Testis (tissue), 3 donors: ENCODE results near the gene OXA1L. TPM values are rescaled to one million over a fixed set of nuclear protein-coding genes. Genes with fewer than 3 reads are reported as not detected.

Experiments used
- DNase-seq: peaks from one replicate; pipeline ENCODE4 v3.0.0-alpha.2; 2019
- H3K27ac ChIP-seq, 2 donors: fragments of 200-600 bp; sonication (generic); one replicate each; pipeline ENCODE4 v1.5.1; 2019
- H3K27me3 ChIP-seq: fragments of 200-600 bp; sonication (generic); one replicate; pipeline ENCODE4 v1.5.1; 2019
- H3K36me3 ChIP-seq: fragments of 200-600 bp; sonication (generic); one replicate; pipeline ENCODE4 v1.5.1; 2017; ENCODE audit warnings: low read depth; ENCODE audit errors: missing control alignments
- H3K4me1 ChIP-seq: fragments of 200-600 bp; sonication (generic); one replicate; pipeline ENCODE4 v1.5.1; 2019
- H3K4me3 ChIP-seq, 2 donors: fragments of 200-600 bp; sonication (generic); one replicate each; pipeline ENCODE4 v1.5.1; 2017 to 2019
- H3K9me3 ChIP-seq: fragments of 200-600 bp; sonication (generic); one replicate; pipeline ENCODE4 v1.5.1; 2017
- POLR2A ChIP-seq: fragments of 450-650 bp; IDR thresholded peaks from one replicate; pipeline ENCODE4 v1.6.1; 2017; ENCODE audit warnings: antibody characterized with exemption, mild to moderate bottlenecking, moderate library complexity
- WGBS, 2 donors: methylation state at CpG; one replicate each; pipeline ENCODE4 v1.1.5; 2018; 5-methylcytosine and 5-hydroxymethylcytosine counted together
- intact Hi-C: fragments of 100-400 bp; cut with DNase I; formaldehyde crosslinking; loops from one replicate; pipeline ENCODE4 v1.15.1; 2023; ENCODE audit warnings: low total_unique reads
- polyA plus RNA-seq: library from polyadenylated mRNA; stranded (reverse); fragments of 350-450 nt; fragmentation: Illumina TruSeq; extraction: RNeasy Lipid Tissue Mini Kit (QIAGEN cat#74804); gene quantifications from one replicate; pipeline ENCODE4 v1.2.3, GENCODE V29; 2014; ENCODE audit warnings: low read depth, low replicate concordance; ENCODE audit not compliant: insufficient read depth
- total RNA-seq, 2 donors: library from RNA; depleted of rRNA; stranded (reverse); fragments of >200 nt; gene quantifications; one replicate each; pipeline ENCODE4 v1.2.3, GENCODE V29; 2016
- TF ChIP-seq, protein P1 (sequence below), 3 experiments: fragments of 450-650 bp in 2 of 3; fragments of 200-600 bp in 1 of 3; sonication (generic) in 1 of 3; IDR thresholded peaks; one replicate each; pipeline ENCODE4 v1.5.1; 2016 to 2019; ENCODE audit warnings: antibody characterized with exemption in 3 of 3, mild to moderate bottlenecking in 2 of 3, moderate library complexity in 1 of 3

OXA1L gene
- total and polyA plus RNA-seq, 3 donors from 2014 or later, result 61.7 to 79.8 (median 76.8) TPM

DNA sequence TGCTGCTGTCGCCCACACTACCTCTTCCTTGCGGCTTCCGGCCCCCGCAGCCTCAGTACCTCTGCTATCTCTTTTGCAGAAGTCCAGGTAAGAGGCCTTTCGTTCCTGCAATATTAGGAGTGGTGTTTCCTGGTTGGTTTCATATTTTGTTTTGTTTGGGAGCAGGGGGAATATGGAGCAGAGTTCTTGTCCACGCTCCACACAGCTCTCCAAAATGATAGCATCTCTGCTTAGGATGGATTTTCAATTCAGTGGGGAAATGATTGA is 768 bp downstream of the OXA1L start:
- WGBS, 2 donors, result 0 to 1% methylated on average over 5 to 6 of the region's 6 CpGs
- Histone ChIP-seq H3K9me3 (no peaks in the 10 kb centered on the region), H3K36me3 (no peaks in the 10 kb centered on the region), H3K4me3 (peak overlapping the region; percentile 78 to 89), H3K27me3 (no peaks in the 10 kb centered on the region), H3K27ac (peak overlapping the region in 1 of 2 donors; percentile 88), H3K4me1 (peaks cover 12% of the 10 kb centered on the region)
- DNase-seq, result no peak
- intact Hi-C loops, result no loop called here
- TF ChIP-seq, protein P1, sequence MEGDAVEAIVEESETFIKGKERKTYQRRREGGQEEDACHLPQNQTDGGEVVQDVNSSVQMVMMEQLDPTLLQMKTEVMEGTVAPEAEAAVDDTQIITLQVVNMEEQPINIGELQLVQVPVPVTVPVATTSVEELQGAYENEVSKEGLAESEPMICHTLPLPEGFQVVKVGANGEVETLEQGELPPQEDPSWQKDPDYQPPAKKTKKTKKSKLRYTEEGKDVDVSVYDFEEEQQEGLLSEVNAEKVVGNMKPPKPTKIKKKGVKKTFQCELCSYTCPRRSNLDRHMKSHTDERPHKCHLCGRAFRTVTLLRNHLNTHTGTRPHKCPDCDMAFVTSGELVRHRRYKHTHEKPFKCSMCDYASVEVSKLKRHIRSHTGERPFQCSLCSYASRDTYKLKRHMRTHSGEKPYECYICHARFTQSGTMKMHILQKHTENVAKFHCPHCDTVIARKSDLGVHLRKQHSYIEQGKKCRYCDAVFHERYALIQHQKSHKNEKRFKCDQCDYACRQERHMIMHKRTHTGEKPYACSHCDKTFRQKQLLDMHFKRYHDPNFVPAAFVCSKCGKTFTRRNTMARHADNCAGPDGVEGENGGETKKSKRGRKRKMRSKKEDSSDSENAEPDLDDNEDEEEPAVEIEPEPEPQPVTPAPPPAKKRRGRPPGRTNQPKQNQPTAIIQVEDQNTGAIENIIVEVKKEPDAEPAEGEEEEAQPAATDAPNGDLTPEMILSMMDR (IDR thresholded peaks at IDR 0.05), result no peak
- no peak for TF ChIP-seq POLR2A

- no peaks in the 10 kb centered on the region for H3K36me3 ChIP-seq
- no peak for DNase-seq
- no peak for TF ChIP-seq POLR2A
- WGBS, 2 donors, result 93% methylated on average over 4 of the region's 4 CpGs
- H3K9me3 ChIP-seq, result no peaks in the 10 kb centered on the region
- no peak overlapping the region for H3K27ac ChIP-seq
- intact Hi-C loops, result no loop called here
- no peak overlapping the region for H3K4me3 ChIP-seq
- peaks cover 12% of the 10 kb centered on the region for H3K4me1 ChIP-seq
- no peaks in the 10 kb centered on the region for H3K27me3 ChIP-seq
These were observed 2.5 kb downstream of the OXA1L start for GRCh38 chr14:22768947-22769346.

- no peaks in the 10 kb centered on the region for H3K27me3 ChIP-seq
- WGBS, 2 donors, result 80 to 91% methylated on average over 2 of the region's 2 CpGs
- H3K4me1 ChIP-seq, result peaks cover 12% of the 10 kb centered on the region
- H3K36me3 ChIP-seq, result no peaks in the 10 kb centered on the region
- H3K4me3 ChIP-seq, result no peak overlapping the region
- TF ChIP-seq POLR2A, result no peak
- TF ChIP-seq, protein P1 (IDR thresholded peaks at IDR 0.05), result no peak
- no peaks in the 10 kb centered on the region for H3K9me3 ChIP-seq
- DNase-seq, result no peak
- intact Hi-C loops, result no loop called here
- no peak overlapping the region for H3K27ac ChIP-seq
These were observed 2.9 kb downstream of the OXA1L start for GRCh38 chr14:22769369-22769768.

GRCh38 chr14:22770481-22771187 is 4.1 kb downstream of the OXA1L start:
- no peaks in the 10 kb centered on the region for H3K36me3 ChIP-seq
- H3K27ac ChIP-seq, result no peak overlapping the region
- TF ChIP-seq POLR2A, result no peak
- TF ChIP-seq, protein P1 (IDR thresholded peaks at IDR 0.05), result no peak
- no peaks in the 10 kb centered on the region for H3K9me3 ChIP-seq
- no peak for DNase-seq
- intact Hi-C loops, result no loop called here
- peaks cover 12% of the 10 kb centered on the region for H3K4me1 ChIP-seq
- no peaks in the 10 kb centered on the region for H3K27me3 ChIP-seq
- 86 to 88% methylated on average over 8 of the region's 8 CpGs for WGBS, 2 donors
- H3K4me3 ChIP-seq, result no peak overlapping the region

GRCh38 chr14:22772725-22773124 is 6.2 kb downstream of the OXA1L start:
- DNase-seq, result no peak
- 90 to 100% methylated on average over 1 of the region's 1 CpG for WGBS, 2 donors

More at GRCh38 chr14:22772725-22773124, 6.2 kb downstream of the OXA1L start:
- Histone ChIP-seq H3K27me3 (no peaks in the 10 kb centered on the region), H3K36me3 (no peaks in the 10 kb centered on the region), H3K4me3 (no peak overlapping the region), H3K27ac (no peak overlapping the region), H3K4me1 (peaks cover 2% of the 10 kb centered on the region), H3K9me3 (no peaks in the 10 kb centered on the region)
- TF ChIP-seq POLR2A, result no peak
- TF ChIP-seq, protein P1 (IDR thresholded peaks at IDR 0.05), result no peak
- intact Hi-C loops, result no loop called here
